Medulla oblongata (tissue), 1 donor: Measurements from ENCODE around the gene TUT1.
"Not testable (repeated sequence)": the region's sequence is repeated elsewhere in the genome, so short reads cannot be mapped to it uniquely, and the experiment has no call there.

Source experiments
- DNase-seq: peaks from one replicate; pipeline ENCODE4 v3.0.0-alpha.2; 2015; ENCODE audit errors: extremely low spot score

TUT1 gene

GRCh38 chr11:62591448-62592145 lies at the start of gene TUT1:
TSS of gene TUT1 (minus strand) at chr11:62591523. CDS start at chr11:62591485, 38 bp downstream.
- peak; percentile 99 for DNase-seq

GRCh38 chr11:62632492-62632891 lies 41.2 kb upstream of the TUT1 start:
- DNase-seq = no peak

- no peak for DNase-seq
Measured at GRCh38 chr11:62627713-62628112, 36.4 kb upstream of the TUT1 start.

- no peak for DNase-seq
Measured at GRCh38 chr11:62622476-62623089, 31.3 kb upstream of the TUT1 start.

- DNase-seq = peak; percentile 98
Measured at GRCh38 chr11:62621567-62622470, 30.5 kb upstream of the TUT1 start, which contains the start of gene B3GAT3. TSS of gene B3GAT3 (minus strand) at chr11:62621986. CDS start at chr11:62621947, 39 bp downstream.

GRCh38 chr11:62621027-62621566 lies 29.8 kb upstream of the TUT1 start:
- no peak for DNase-seq

GRCh38 chr11:62616957-62617356 lies 25.6 kb upstream of the TUT1 start:
- not testable (repeated sequence) for DNase-seq

GRCh38 chr11:62615521-62615920 lies 24.2 kb upstream of the TUT1 start:
- DNase-seq = no peak

GRCh38 chr11:62614275-62614674 lies 23.0 kb upstream of the TUT1 start:
- DNase-seq = no peak

GRCh38 chr11:62613291-62613778 lies 22.0 kb upstream of the TUT1 start:
- no peak for DNase-seq

GRCh38 chr11:62612366-62613290 lies 21.3 kb upstream of the TUT1 start, which contains the start of the genes EML3 and ROM1:
TSS of gene EML3 (minus strand) at chr11:62612775. CDS start at chr11:62612457, 318 bp downstream.
TSS of gene ROM1 (plus strand) at chr11:62613257. CDS start at chr11:62613282, 25 bp downstream.
- peak; percentile 89 for DNase-seq

- DNase-seq = no peak
Measured at GRCh38 chr11:62611705-62612365, 20.5 kb upstream of the TUT1 start.

GRCh38 chr11:62610814-62611704 lies 19.7 kb upstream of the TUT1 start:
- no peak for DNase-seq

- DNase-seq = no peak
Measured at GRCh38 chr11:62610403-62610802, 19.1 kb upstream of the TUT1 start.

GRCh38 chr11:62608776-62609175 lies 17.5 kb upstream of the TUT1 start:
- DNase-seq = no peak

- no peak for DNase-seq
Measured at GRCh38 chr11:62607714-62608113, 16.4 kb upstream of the TUT1 start.

- DNase-seq = no peak
Measured at GRCh38 chr11:62605902-62606301, 14.6 kb upstream of the TUT1 start.

GRCh38 chr11:62605467-62605866 lies 14.1 kb upstream of the TUT1 start:
- no peak for DNase-seq
